Stomach (tissue), 4 donors: Measurements from ENCODE around the gene PCNX3.

Experiments used
- POLR2A ChIP-seq, 4 donors: fragments of 450-650 bp; IDR thresholded peaks; one replicate each; pipeline ENCODE4 v1.6.1; 2016; ENCODE audit warnings: antibody characterized with exemption in 4 of 4, control low read depth in 2 of 4, mild to moderate bottlenecking in 1 of 4, moderate library complexity in 1 of 4
- POLR2AphosphoS5 ChIP-seq, 3 donors: sonication (generic); formaldehyde crosslinking; IDR thresholded peaks; one replicate each; pipeline ENCODE4 v1.6.1; 2016; ENCODE audit warnings: antibody characterized with exemption in 3 of 3
- TF ChIP-seq, protein P1 (sequence below), 7 experiments: fragments of 450-650 bp in 4 of 7; fragments of 200-600 bp in 3 of 7; sonication (generic) in 3 of 7; IDR thresholded peaks; one replicate each; pipeline ENCODE4 v1.5.1; 2016 to 2019; ENCODE audit warnings: antibody characterized with exemption in 7 of 7, control low read depth in 2 of 7, mild to moderate bottlenecking in 1 of 7

GRCh38 chr11:65571420-65571819, 44.2 kb upstream of the PCNX3 start:
- TF ChIP-seq POLR2A (IDR thresholded peaks at IDR 0.05) (no peak), POLR2AphosphoS5 (IDR thresholded peaks at IDR 0.05) (no peak)
- TF ChIP-seq, protein P1, sequence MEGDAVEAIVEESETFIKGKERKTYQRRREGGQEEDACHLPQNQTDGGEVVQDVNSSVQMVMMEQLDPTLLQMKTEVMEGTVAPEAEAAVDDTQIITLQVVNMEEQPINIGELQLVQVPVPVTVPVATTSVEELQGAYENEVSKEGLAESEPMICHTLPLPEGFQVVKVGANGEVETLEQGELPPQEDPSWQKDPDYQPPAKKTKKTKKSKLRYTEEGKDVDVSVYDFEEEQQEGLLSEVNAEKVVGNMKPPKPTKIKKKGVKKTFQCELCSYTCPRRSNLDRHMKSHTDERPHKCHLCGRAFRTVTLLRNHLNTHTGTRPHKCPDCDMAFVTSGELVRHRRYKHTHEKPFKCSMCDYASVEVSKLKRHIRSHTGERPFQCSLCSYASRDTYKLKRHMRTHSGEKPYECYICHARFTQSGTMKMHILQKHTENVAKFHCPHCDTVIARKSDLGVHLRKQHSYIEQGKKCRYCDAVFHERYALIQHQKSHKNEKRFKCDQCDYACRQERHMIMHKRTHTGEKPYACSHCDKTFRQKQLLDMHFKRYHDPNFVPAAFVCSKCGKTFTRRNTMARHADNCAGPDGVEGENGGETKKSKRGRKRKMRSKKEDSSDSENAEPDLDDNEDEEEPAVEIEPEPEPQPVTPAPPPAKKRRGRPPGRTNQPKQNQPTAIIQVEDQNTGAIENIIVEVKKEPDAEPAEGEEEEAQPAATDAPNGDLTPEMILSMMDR (IDR thresholded peaks at IDR 0.05), result no peak
